ENCODE measurements around the gene PPP2R5E.
"Not testable (repeated sequence)": the region's sequence is repeated elsewhere in the genome, so short reads cannot be mapped to it uniquely, and the experiment has no call there.

The PPP2R5E gene

GRCh38 chr14:63543000-63543825 is at the start of gene PPP2R5E:
Gene PPP2R5E, minus strand, starts transcription at chr14:63543377. Its CDS starts 3,692 bp downstream, at chr14:63539685.
- H3K4me3 ChIP-seq (replicated peaks; ENCODE audit: low read depth, low read length) = peak within 1 kb of the TSS; percentile 61
- DNase-seq (ENCODE audit: extremely low read depth, low read depth) = peak; percentile 96
- TF ChIP-seq CTCF (IDR thresholded peaks at IDR 0.05; ENCODE audit: low read depth, low read length, missing control alignments) = no peak

GRCh38 chr14:63583046-63583445 is 39.9 kb upstream of the PPP2R5E start:
- not testable (repeated sequence) for DNase-seq (ENCODE audit: extremely low read depth, low read depth); H3K4me3 ChIP-seq (replicated peaks; ENCODE audit: low read depth, low read length)

GRCh38 chr14:63581491-63581890 is 38.3 kb upstream of the PPP2R5E start:
- H3K4me3 ChIP-seq (replicated peaks; ENCODE audit: low read depth, low read length) = no peak overlapping the region
- DNase-seq (ENCODE audit: extremely low read depth, low read depth) = no peak
- no peak for TF ChIP-seq CTCF (IDR thresholded peaks at IDR 0.05; ENCODE audit: low read depth, low read length, missing control alignments)

- DNase-seq (ENCODE audit: extremely low read depth, low read depth) = no peak
- no peak for TF ChIP-seq CTCF (IDR thresholded peaks at IDR 0.05; ENCODE audit: low read depth, low read length, missing control alignments)
- H3K4me3 ChIP-seq (replicated peaks; ENCODE audit: low read depth, low read length) = no peak overlapping the region
Observed at GRCh38 chr14:63578300-63578699, 35.1 kb upstream of the PPP2R5E start.

- no peak for DNase-seq (ENCODE audit: extremely low read depth, low read depth)
Observed at GRCh38 chr14:63573581-63573980, 30.4 kb upstream of the PPP2R5E start.

GRCh38 chr14:63565448-63565847 is 22.3 kb upstream of the PPP2R5E start:
- no peak for TF ChIP-seq CTCF (IDR thresholded peaks at IDR 0.05; ENCODE audit: low read depth, low read length, missing control alignments)
- no peak for DNase-seq (ENCODE audit: extremely low read depth, low read depth)
- no peak overlapping the region for H3K4me3 ChIP-seq (replicated peaks; ENCODE audit: low read depth, low read length)

More at GRCh38 chr14:63573581-63573980, 30.4 kb upstream of the PPP2R5E start:
- H3K4me3 ChIP-seq (replicated peaks; ENCODE audit: low read depth, low read length) = no peak overlapping the region
- no peak for TF ChIP-seq CTCF (IDR thresholded peaks at IDR 0.05; ENCODE audit: low read depth, low read length, missing control alignments)

- no peak overlapping the region for H3K4me3 ChIP-seq (replicated peaks; ENCODE audit: low read depth, low read length)
- no peak for DNase-seq (ENCODE audit: extremely low read depth, low read depth)
- TF ChIP-seq CTCF (IDR thresholded peaks at IDR 0.05; ENCODE audit: low read depth, low read length, missing control alignments) = no peak
Observed at GRCh38 chr14:63564318-63564717, 21.1 kb upstream of the PPP2R5E start.

Data from HFF-Myc (cell line).